ENCODE data around the gene ME3.
A peak's percentile ranks its signal among the peaks of the same experiment; 100 is the strongest.

ME3 gene

DNA sequence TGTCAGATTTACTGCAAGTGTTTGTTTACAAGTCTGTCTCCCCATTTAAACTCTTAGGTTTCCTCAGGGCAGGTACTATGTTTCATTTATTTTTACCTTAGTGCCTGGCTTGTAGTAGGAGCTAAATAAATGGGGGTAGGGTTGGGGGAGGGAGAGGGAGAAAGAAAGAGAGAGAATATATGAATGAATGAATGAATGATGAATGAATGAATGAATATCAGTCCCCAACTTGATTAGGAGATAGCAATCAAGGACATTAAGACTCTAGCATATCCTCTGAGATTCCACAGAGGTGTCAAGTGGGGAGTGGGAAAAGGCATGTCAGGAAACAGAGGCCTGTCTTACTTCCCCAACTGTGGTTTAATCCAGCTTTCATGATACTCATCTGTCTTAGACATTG lies 83.2 kb downstream of the ME3 start:
- TF ChIP-seq YY1 (IDR thresholded peaks at IDR 0.05; ENCODE audit: low read depth) = no peak
- TF ChIP-seq ZBTB7A (IDR thresholded peaks at IDR 0.05; ENCODE audit: low read depth) = no peak
- no peak for TF ChIP-seq TEAD4 (IDR thresholded peaks at IDR 0.05)
- TF ChIP-seq TAF1 (IDR thresholded peaks at IDR 0.05; ENCODE audit: low read depth) = no peak
- no peak for TF ChIP-seq EP300 (IDR thresholded peaks at IDR 0.05; ENCODE audit: borderline replicate concordance)
- TF ChIP-seq CREB1 (IDR thresholded peaks at IDR 0.05; ENCODE audit: low read depth) = no peak
- no peak for TF ChIP-seq RAD21 (IDR thresholded peaks at IDR 0.05; ENCODE audit: low read depth)
- TF ChIP-seq, protein P1, sequence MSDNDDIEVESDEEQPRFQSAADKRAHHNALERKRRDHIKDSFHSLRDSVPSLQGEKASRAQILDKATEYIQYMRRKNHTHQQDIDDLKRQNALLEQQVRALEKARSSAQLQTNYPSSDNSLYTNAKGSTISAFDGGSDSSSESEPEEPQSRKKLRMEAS (IDR thresholded peaks at IDR 0.05) = no peak
- no peak for TF ChIP-seq CEBPB (IDR thresholded peaks at IDR 0.05)
- no peak for TF ChIP-seq NFIC (IDR thresholded peaks at IDR 0.05)
- TF ChIP-seq, protein P2, sequence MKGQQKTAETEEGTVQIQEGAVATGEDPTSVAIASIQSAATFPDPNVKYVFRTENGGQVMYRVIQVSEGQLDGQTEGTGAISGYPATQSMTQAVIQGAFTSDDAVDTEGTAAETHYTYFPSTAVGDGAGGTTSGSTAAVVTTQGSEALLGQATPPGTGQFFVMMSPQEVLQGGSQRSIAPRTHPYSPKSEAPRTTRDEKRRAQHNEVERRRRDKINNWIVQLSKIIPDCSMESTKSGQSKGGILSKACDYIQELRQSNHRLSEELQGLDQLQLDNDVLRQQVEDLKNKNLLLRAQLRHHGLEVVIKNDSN (IDR thresholded peaks at IDR 0.05) = no peak

DNA sequence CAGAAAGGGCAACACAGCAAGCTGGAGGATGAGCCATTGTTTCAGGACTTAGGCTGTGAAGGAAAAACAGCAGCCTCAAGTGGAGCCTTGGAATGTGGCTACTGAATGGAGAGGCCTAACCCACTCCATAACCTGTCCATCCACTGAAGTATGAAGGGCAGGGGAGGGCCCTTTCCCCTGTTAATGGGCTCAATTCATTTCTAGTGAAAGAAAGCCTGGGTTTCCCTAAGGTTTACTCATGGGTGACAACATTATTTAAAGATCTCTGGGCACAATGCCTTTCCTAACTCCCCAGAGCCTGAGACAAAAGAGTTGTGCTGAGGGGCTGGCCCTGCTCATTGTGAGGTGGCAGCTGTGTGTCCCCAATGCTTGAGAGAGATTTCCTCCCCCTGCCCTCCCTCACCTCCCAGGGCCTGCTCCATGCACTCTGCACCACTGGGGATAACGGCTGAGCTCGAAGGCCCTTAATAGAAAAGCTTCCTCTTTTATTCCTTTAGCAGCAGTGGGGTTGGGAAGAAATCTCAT lies 83.8 kb downstream of the ME3 start:
- TF ChIP-seq RAD21 (IDR thresholded peaks at IDR 0.05; ENCODE audit: low read depth) = peak; percentile 29; the same call in 1 of the 2 replicates
- TF ChIP-seq TEAD4 (IDR thresholded peaks at IDR 0.05) = peak; percentile 93
- TF ChIP-seq, protein P1 (IDR thresholded peaks at IDR 0.05) = peak; percentile 86
- TF ChIP-seq NFIC (IDR thresholded peaks at IDR 0.05) = peak; percentile 61
- TF ChIP-seq, protein P2 (IDR thresholded peaks at IDR 0.05) = no peak
- no peak for TF ChIP-seq EGR1 (IDR thresholded peaks at IDR 0.05)
- no peak; the same call in 1 of the 2 replicates for TF ChIP-seq CEBPB (IDR thresholded peaks at IDR 0.05)
- TF ChIP-seq EP300 (IDR thresholded peaks at IDR 0.05; ENCODE audit: borderline replicate concordance) = peak; percentile 92
- peak; percentile 66 for TF ChIP-seq YY1 (IDR thresholded peaks at IDR 0.05; ENCODE audit: low read depth)
- no peak for TF ChIP-seq CREB1 (IDR thresholded peaks at IDR 0.05; ENCODE audit: low read depth)
- TF ChIP-seq TAF1 (IDR thresholded peaks at IDR 0.05; ENCODE audit: low read depth) = no peak
- TF ChIP-seq ZBTB7A (IDR thresholded peaks at IDR 0.05; ENCODE audit: low read depth) = no peak
- TF ChIP-seq TCF12 (IDR thresholded peaks at IDR 0.05; ENCODE audit: low read depth) = peak; percentile 89
- TF ChIP-seq, protein P3, sequence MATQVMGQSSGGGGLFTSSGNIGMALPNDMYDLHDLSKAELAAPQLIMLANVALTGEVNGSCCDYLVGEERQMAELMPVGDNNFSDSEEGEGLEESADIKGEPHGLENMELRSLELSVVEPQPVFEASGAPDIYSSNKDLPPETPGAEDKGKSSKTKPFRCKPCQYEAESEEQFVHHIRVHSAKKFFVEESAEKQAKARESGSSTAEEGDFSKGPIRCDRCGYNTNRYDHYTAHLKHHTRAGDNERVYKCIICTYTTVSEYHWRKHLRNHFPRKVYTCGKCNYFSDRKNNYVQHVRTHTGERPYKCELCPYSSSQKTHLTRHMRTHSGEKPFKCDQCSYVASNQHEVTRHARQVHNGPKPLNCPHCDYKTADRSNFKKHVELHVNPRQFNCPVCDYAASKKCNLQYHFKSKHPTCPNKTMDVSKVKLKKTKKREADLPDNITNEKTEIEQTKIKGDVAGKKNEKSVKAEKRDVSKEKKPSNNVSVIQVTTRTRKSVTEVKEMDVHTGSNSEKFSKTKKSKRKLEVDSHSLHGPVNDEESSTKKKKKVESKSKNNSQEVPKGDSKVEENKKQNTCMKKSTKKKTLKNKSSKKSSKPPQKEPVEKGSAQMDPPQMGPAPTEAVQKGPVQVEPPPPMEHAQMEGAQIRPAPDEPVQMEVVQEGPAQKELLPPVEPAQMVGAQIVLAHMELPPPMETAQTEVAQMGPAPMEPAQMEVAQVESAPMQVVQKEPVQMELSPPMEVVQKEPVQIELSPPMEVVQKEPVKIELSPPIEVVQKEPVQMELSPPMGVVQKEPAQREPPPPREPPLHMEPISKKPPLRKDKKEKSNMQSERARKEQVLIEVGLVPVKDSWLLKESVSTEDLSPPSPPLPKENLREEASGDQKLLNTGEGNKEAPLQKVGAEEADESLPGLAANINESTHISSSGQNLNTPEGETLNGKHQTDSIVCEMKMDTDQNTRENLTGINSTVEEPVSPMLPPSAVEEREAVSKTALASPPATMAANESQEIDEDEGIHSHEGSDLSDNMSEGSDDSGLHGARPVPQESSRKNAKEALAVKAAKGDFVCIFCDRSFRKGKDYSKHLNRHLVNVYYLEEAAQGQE (IDR thresholded peaks at IDR 0.05; ENCODE audit: low read depth) = no peak
- peak; percentile 82 for TF ChIP-seq FOXM1 (IDR thresholded peaks at IDR 0.05; ENCODE audit: borderline replicate concordance, low read depth)

DNA sequence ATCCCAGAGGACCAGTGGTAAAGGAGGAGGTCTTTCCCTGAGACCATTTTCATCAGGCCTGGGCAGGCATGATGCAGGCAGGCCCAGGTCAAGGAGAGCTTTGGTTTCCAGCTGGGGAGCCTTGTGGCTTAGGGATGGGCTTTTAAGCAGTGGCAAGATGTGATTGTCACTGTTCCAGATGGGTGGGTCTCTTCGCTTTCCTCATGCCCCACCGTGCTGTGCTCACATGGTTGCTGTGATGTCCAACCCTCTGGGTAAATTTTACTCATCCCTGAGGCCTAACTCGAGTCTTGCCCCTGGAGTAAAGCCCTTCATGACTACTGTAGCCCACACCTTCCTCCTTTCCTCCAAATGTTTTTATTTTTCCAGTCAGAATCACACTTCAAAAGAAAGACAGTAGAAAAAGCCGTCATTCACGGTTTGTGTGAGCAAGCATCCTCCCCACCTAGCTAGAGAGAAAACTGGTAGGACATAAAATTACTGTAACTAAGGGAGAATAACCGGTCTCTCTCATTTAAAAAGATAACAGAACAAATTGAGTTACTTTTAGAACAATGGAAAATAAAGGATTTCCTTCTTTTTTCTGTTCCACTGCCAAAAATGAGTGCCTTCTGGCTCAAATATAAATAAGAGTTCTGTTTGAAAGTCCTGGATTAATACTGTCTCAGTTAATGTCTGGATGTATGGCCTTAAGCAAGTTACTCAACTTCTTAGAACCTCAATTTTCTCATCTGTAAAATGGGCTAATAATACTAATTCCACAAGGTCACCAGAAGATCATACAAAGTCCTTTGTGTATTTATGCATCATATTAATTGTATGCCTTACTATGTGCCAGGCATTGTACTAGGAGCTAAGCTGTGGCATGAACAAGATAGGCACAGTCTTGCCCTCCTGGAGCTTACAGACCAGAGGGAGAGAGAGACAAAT lies 84.9 kb downstream of the ME3 start:
- TF ChIP-seq TEAD4 (IDR thresholded peaks at IDR 0.05) = no peak
- no peak for TF ChIP-seq TCF12 (IDR thresholded peaks at IDR 0.05; ENCODE audit: low read depth)
- TF ChIP-seq CREB1 (IDR thresholded peaks at IDR 0.05; ENCODE audit: low read depth) = no peak
- TF ChIP-seq, protein P1 (IDR thresholded peaks at IDR 0.05) = no peak
- TF ChIP-seq RAD21 (IDR thresholded peaks at IDR 0.05; ENCODE audit: low read depth) = no peak
- no peak for TF ChIP-seq FOXM1 (IDR thresholded peaks at IDR 0.05; ENCODE audit: borderline replicate concordance, low read depth)
- TF ChIP-seq CEBPB (IDR thresholded peaks at IDR 0.05) = no peak
- no peak for TF ChIP-seq TAF1 (IDR thresholded peaks at IDR 0.05; ENCODE audit: low read depth)
- TF ChIP-seq, protein P2 (IDR thresholded peaks at IDR 0.05) = no peak
- TF ChIP-seq EP300 (IDR thresholded peaks at IDR 0.05; ENCODE audit: borderline replicate concordance) = no peak
- TF ChIP-seq, protein P3 (IDR thresholded peaks at IDR 0.05; ENCODE audit: low read depth) = no peak
- no peak for TF ChIP-seq ZBTB7A (IDR thresholded peaks at IDR 0.05; ENCODE audit: low read depth)
- TF ChIP-seq EGR1 (IDR thresholded peaks at IDR 0.05) = no peak
- TF ChIP-seq NFIC (IDR thresholded peaks at IDR 0.05) = no peak
- TF ChIP-seq YY1 (IDR thresholded peaks at IDR 0.05; ENCODE audit: low read depth) = no peak

DNA sequence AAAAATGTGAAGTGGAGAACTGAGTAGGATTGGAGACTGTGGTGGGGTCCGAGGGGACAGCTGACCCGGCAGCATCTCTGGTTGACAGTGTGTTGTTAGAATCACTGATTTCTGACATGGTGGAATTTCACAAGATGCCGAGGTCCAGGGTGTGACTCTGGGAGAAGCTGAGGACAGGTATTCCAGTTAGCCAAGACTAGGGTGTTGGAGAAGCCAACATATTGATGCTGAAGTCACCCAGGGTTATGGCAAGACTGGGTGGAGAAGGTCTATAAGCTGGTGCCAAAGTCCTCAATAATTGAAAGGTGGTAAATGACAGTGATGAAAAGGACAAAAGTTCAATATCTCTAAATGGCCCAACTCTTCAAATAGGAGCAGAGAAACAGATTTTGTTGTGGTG lies 86.1 kb downstream of the ME3 start:
- TF ChIP-seq TCF12 (IDR thresholded peaks at IDR 0.05; ENCODE audit: low read depth) (no peak), NFIC (IDR thresholded peaks at IDR 0.05) (no peak), TAF1 (IDR thresholded peaks at IDR 0.05; ENCODE audit: low read depth) (no peak), EP300 (IDR thresholded peaks at IDR 0.05; ENCODE audit: borderline replicate concordance) (no peak), CREB1 (IDR thresholded peaks at IDR 0.05; ENCODE audit: low read depth) (no peak), YY1 (IDR thresholded peaks at IDR 0.05; ENCODE audit: low read depth) (no peak), ZBTB7A (IDR thresholded peaks at IDR 0.05; ENCODE audit: low read depth) (no peak)
- TF ChIP-seq, protein P1 (IDR thresholded peaks at IDR 0.05) = no peak
- TF ChIP-seq, protein P2 (IDR thresholded peaks at IDR 0.05) = no peak

All from Ishikawa (cell line).